HEK293 (cell line): Measurements from ENCODE around the gene CHRM4.

Source experiments
- BCL11A ChIP-seq: fragments of 450-650 bp; formaldehyde crosslinking; IDR thresholded peaks from 2 replicates; pipeline ENCODE4 v1.5.1; 2016; ENCODE audit warnings: low read depth, missing biosample characterization, missing genetic modification characterization
- GLI2 ChIP-seq: fragments of 450-650 bp; formaldehyde crosslinking; IDR thresholded peaks from 2 replicates; pipeline ENCODE4; 2017; ENCODE audit warnings: missing biosample characterization, missing genetic modification characterization, low read depth, borderline replicate concordance
- YY1 ChIP-seq: fragments of 450-650 bp; formaldehyde crosslinking; IDR thresholded peaks from 2 replicates; pipeline ENCODE4 v1.5.1; 2018; ENCODE audit warnings: missing biosample characterization, missing genetic modification characterization
- ZBTB48 ChIP-seq: fragments of 450-650 bp; formaldehyde crosslinking; IDR thresholded peaks from 2 replicates; pipeline ENCODE4 v1.5.1; 2016; ENCODE audit warnings: missing biosample characterization, missing genetic modification characterization
- ZBTB7A ChIP-seq: fragments of 450-650 bp; formaldehyde crosslinking; IDR thresholded peaks from 2 replicates; pipeline ENCODE4 v1.5.1; 2016; ENCODE audit warnings: low read depth, missing biosample characterization, missing genetic modification characterization
- ZFP37 ChIP-seq: fragments of 450-650 bp; formaldehyde crosslinking; IDR thresholded peaks from 2 replicates; pipeline ENCODE4 v1.5.1; 2016; ENCODE audit warnings: missing biosample characterization, missing genetic modification characterization
- ZNF175 ChIP-seq: fragments of 450-650 bp; formaldehyde crosslinking; IDR thresholded peaks from 2 replicates; pipeline ENCODE4 v1.5.1; 2016; ENCODE audit warnings: missing biosample characterization, missing genetic modification characterization
- ZNF391 ChIP-seq: fragments of 450-650 bp; formaldehyde crosslinking; IDR thresholded peaks from 2 replicates; pipeline ENCODE4 v1.5.1; 2016; ENCODE audit warnings: low read depth, missing biosample characterization, missing genetic modification characterization, borderline replicate concordance
- ZNF416 ChIP-seq: fragments of 450-650 bp; formaldehyde crosslinking; IDR thresholded peaks from 2 replicates; pipeline ENCODE4 v1.5.1; 2016; ENCODE audit warnings: missing biosample characterization, missing genetic modification characterization
- ZNF596 ChIP-seq: fragments of 450-650 bp; IDR thresholded peaks from 2 replicates; pipeline ENCODE4 v1.5.0; 2018; ENCODE audit warnings: missing biosample characterization, mild to moderate bottlenecking, missing genetic modification characterization, moderate library complexity
- ZNF654 ChIP-seq: fragments of 450-650 bp; formaldehyde crosslinking; IDR thresholded peaks from 2 replicates; pipeline ENCODE4 v1.5.1; 2016; ENCODE audit warnings: low read depth, missing biosample characterization, missing genetic modification characterization
- ZSCAN23 ChIP-seq: fragments of 450-650 bp; formaldehyde crosslinking; IDR thresholded peaks from 2 replicates; pipeline ENCODE4 v1.5.1; 2016; ENCODE audit warnings: missing biosample characterization, missing genetic modification characterization
- TF ChIP-seq, protein P1 (sequence below): fragments of 450-650 bp; formaldehyde crosslinking; IDR thresholded peaks from 2 replicates; pipeline ENCODE4 v1.5.1; 2016; ENCODE audit warnings: missing biosample characterization, missing genetic modification characterization

DNA sequence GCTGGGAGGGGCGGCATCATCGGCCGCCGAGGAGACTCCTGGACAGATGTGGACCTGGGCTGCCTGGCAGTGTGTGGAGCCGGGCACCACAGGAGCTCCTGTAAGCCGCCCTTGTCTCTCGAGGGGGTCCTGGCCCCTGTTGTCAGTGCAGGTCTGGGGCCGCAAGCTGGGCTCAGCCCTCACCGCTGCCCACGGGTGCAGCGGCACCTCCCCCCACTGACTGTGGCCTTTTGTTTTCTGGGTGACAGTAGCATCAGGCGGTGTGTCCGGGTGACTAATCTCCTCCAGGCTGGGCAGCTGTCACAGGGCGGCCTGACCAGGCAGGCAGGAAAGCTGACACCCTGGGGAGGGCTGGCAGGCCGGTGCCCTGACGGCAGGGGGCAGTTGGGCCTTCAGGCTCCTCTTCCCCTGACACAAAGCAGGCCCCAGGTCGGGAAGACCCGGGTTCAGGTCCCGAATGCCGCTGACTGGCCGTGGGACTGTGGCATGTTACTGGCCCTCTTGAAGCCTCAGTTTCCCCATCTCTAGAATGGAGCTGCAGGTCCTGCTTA lies 28.0 kb downstream of the CHRM4 start:
- TF ChIP-seq ZNF596 (tag by site-specific recombination): no peak
- TF ChIP-seq, protein P1, sequence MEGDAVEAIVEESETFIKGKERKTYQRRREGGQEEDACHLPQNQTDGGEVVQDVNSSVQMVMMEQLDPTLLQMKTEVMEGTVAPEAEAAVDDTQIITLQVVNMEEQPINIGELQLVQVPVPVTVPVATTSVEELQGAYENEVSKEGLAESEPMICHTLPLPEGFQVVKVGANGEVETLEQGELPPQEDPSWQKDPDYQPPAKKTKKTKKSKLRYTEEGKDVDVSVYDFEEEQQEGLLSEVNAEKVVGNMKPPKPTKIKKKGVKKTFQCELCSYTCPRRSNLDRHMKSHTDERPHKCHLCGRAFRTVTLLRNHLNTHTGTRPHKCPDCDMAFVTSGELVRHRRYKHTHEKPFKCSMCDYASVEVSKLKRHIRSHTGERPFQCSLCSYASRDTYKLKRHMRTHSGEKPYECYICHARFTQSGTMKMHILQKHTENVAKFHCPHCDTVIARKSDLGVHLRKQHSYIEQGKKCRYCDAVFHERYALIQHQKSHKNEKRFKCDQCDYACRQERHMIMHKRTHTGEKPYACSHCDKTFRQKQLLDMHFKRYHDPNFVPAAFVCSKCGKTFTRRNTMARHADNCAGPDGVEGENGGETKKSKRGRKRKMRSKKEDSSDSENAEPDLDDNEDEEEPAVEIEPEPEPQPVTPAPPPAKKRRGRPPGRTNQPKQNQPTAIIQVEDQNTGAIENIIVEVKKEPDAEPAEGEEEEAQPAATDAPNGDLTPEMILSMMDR (tag by site-specific recombination): no peak
- TF ChIP-seq ZNF416 (tag by site-specific recombination): no peak
- TF ChIP-seq ZBTB48: no peak
- TF ChIP-seq ZBTB7A (tag by site-specific recombination): no peak
- no peak for TF ChIP-seq ZNF654 (tag by site-specific recombination)
- no peak for TF ChIP-seq ZSCAN23 (tag by site-specific recombination)
- TF ChIP-seq YY1 (tag by site-specific recombination): no peak
- no peak for TF ChIP-seq BCL11A (tag by site-specific recombination)
- TF ChIP-seq ZFP37 (tag by site-specific recombination): no peak
- TF ChIP-seq ZNF175 (tag by site-specific recombination): no peak
- no peak for TF ChIP-seq GLI2 (tag by site-specific recombination)
- no peak for TF ChIP-seq ZNF391 (tag by site-specific recombination)
